ENCODE results near the gene SGCE. TPM values are rescaled to one million over a fixed set of nuclear protein-coding genes. Genes with fewer than 3 reads are reported as not detected.

The SGCE gene
- total RNA-seq, 1 donor from 2014 or later = 266 TPM

DNA sequence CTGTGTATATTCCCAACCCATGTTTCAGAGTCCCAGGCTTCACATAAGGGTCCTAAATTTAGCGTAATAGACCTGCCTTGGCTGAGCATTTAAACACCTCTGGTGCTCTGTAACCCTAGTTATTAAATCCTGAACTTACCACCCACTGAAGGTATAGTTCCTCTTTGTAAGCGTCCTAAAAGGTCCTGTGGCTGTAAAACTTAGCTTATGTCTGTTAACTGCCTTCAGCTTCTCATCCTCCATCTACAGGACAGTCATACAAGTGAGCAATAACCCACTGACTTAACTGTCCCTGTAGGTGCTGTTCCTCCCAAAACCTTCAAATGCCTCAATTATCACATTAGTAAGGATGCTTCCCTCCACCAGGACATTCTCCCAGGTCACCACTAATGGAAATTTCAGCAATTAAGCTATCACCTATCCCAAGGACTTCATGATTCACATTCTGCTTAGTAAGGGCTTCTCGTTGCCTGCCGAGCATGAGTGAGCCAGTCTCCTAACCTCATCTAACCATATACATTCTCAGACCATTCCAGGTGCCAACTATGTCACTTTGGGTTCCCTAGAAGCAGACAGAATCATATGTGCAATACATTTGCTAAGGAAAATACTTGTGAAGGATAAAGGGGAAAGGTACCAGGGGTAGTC is 90.6 kb downstream of the SGCE start:
- DNase-seq = no peak

DNA sequence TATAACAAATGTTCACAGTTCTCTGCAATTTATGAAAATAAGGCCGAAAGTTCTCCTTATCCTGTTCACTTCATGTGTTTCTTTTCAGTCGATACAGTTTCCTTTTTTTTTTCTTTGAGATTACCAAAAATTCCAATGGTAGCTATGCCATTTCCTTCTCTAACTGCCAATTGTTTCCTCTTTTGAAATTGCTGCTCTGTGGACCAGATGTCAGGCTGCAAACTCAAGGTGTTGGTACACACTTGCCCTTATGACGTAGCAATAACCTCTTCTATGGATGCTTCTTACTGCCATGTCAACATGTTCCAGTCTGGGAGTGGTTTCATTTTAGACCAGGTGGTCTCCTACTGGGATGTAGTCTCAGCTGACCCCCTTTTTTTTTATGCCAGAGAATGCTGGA is 93.4 kb downstream of the SGCE start:
- DNase-seq = no peak

DNA sequence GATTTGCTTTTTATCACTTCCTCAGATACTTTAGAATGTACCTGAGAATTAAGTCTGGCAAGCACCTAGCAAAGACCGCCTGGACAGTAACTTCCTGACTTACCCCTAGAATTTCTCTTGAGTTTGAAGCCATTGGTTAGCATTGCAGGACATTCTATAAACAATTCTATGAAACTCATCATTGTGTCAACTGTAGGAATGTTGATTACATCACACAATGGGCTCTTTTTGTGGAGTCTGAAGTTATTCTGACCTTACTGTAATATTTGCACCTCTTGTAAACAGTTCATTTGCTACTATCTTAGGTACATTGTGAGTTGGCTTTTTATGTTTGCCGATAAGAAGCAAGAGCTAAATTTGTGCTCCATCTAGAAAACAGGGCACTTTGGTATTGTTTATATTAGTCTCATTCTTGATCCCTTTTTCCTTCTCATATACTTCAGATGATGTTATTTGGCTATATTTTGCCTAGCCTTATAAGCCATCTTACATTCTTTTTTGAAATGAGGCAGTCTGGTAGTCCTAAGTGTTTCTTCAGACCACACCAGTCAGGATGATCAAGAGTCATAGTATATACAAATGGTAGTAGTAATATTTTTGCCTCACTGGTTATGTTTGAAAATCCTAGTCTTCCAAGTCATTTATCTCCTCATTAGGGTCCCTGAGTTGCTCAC is 94.0 kb downstream of the SGCE start:
- DNase-seq = no peak

DNA sequence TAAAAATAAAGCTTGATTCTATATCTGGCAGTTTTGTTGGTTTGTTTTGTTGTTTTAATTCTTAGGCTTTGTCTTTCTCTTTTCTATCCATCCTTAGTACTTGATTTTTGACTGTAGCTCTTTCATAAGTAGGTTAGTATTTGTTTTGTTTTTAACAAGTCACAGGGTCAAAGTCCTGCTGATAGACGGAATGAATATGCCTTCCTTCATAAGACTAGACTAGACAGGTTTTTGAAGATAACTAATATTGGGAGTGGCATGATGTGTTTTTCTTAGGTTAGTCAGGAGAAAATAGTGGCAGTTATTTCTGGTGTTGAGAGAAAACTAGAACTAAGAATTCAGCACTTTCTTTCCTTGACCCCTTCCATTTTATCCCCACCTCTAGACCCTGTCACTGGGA is 96.0 kb downstream of the SGCE start:
- no peak for DNase-seq

DNA sequence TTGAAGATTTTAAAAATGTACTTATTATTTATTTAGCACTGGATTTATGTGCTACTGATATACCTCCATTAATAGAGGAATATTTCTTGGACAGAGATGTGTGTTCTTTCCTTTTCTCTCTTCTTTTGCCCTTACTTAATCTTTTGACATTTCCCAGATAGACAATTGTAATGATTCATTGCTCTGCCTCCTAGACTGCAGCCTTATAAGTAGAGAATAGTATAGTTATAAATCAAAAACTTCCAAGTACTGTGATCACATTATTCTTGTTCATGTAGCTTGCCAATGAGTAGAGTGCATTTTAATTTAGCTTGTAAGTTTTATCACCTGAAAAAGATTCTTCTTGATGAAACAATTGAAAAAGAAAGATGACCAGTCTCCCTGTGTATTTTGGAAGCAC is 98.7 kb downstream of the SGCE start:
- no peak for DNase-seq

- no peak for DNase-seq
Measured at GRCh38 chr7:94556028-94556427, 99.9 kb downstream of the SGCE start.

GRCh38 chr7:94547126-94547525 is 108.8 kb downstream of the SGCE start:
- no peak for DNase-seq

DNA sequence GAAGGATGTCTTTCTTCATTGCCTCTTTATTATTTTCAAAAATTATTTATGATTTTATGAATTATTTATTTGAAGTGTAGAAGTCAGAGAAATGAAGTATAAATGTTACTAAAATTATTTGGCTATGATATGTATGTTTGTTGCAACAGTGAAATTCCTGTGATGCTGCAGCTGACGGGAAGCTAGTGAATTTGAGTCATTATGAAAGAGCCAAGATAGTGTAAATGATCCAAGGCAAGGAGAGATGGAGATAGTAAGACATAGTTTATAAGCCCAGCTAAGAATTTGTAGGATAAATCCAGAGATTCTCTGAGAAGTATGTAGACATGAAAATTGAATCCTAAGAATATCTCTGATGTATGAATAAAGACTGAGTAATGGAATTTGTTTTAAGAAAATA is 115.5 kb downstream of the SGCE start:
- no peak for DNase-seq

Other genes with a start within 250 kb of the SGCE start
- 116 TPM for gene CASD1, start 146.3 kb downstream of the SGCE start, total RNA-seq

Data from tongue (tissue), 2 donors.